Stimulated activated CD4-positive, alpha-beta T cell treated with anti-CD3 and anti-CD28 coated beads, Interleukin-4, amount 100 ng/mL, for 4 hours (primary cell): ENCODE results near the gene NEK9.

Experiments used
- DNase-seq, 2 experiments: peaks; one replicate each; pipeline ENCODE4 v3.0.0-alpha.2; 2020

Gene NEK9

DNA sequence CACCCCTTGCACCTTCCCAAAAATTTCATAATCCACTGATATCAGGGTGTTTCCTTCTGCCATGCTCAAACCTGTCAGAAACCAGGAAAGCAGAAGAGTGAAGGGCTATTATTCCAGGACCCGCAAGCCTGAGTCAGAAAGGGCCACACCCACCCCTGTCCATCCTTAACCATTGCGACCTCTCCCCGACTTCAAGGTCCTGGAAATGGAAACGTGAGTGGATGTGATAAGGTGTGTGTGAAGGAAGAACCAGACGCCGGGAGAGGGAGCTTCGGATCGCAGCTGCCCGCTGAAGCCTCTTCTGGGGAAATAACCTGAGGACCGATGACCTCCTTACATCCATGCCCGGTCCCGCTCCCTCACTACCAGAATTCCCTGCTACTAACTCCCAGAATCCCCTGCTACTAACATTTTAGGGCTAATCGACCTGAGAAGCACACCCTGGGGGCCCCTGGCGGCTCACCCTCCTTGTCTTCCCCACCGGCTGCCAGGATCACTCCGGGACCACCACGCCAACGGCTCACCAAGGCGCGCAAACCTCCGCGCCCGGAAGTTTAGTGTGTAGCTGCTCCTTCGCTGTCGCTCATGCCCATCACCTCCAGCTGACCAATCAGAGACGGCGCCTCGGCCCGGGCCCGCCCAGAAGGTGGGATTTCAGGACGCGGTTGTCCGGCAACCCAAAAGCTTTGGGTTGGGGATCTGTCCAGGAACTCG, 63.2 kb downstream of the NEK9 start, which contains the start of gene ACYP1:
TSS of gene ACYP1 (minus strand) at position 534 of the 714 bp plus-strand sequence. CDS start at position 63, 471 bp downstream.
- peak; percentile 85 to 91 for DNase-seq

DNA sequence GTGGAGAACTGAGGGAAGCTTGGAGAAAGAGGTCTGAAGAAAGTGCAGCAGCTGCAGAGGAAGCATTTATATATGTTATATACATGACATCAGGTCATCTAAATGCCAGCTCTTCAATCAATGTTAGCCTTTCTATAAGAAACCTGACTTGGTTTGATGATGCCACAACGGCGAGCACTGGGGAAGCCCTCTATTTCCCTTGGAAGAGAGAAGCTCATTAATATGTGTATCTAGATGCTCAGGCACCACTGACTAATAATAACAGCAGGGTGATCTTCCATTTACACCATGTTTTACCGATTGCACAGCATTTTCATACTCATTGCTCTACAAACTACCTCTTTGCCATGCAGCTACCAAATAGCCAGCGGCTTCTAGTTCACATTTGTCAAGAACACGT, 63.8 kb downstream of the NEK9 start:
- DNase-seq, result no peak

DNA sequence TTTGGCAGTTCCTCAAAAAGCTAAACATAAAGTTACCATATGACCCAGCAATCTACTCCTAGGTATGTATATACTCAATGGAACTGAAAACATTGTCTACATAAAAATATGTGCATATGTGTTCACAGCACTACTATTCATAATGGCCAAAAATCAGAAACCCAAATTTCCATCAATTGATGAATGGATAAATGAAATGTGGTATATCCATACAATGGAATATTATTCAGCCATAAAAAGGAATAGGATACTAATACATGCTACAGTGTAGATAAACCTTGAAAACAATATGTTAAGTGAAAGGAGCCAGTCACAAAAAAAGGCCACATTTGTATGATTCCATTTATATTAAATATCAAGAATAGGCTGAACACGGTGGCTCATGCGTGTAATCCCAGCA, 66.4 kb downstream of the NEK9 start:
- DNase-seq, result no peak

DNA sequence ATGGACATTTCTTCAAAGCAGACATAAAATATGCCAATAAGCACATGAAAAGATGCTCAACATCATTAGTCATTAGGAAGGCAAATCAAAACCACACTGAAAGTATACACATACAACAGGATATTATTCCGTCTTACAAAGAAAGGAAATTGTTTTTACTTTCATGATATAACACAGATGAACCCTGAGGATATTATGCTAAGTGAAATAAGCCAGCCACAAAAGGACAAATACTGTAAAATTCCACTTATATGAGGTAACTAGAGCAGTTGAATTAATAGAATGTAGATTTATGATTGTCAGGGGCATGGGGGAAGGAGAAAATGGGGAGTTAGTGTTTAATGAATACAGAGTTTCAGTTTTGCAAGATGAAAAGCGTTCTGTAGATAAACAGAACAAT, 67.2 kb downstream of the NEK9 start:
- no peak for DNase-seq

DNA sequence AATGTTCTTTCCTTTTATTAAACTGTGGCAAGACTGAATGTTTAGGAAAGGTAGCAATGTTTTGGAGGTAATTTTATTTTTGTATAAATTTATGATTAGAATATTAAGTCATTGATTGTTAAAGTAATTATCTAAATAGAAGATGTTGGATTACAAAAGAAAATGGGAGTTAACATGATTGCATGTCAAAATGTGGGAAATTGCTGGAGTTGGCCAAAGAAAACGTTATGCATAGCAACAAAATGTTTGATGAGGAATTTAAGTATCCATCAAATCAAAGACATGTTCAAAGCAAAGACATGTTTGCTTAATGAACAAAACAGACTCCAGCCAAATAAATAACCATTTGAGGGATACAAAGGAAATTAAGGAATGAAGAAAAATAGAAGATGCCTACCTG, 72.4 kb downstream of the NEK9 start:
- DNase-seq, result no peak

DNA sequence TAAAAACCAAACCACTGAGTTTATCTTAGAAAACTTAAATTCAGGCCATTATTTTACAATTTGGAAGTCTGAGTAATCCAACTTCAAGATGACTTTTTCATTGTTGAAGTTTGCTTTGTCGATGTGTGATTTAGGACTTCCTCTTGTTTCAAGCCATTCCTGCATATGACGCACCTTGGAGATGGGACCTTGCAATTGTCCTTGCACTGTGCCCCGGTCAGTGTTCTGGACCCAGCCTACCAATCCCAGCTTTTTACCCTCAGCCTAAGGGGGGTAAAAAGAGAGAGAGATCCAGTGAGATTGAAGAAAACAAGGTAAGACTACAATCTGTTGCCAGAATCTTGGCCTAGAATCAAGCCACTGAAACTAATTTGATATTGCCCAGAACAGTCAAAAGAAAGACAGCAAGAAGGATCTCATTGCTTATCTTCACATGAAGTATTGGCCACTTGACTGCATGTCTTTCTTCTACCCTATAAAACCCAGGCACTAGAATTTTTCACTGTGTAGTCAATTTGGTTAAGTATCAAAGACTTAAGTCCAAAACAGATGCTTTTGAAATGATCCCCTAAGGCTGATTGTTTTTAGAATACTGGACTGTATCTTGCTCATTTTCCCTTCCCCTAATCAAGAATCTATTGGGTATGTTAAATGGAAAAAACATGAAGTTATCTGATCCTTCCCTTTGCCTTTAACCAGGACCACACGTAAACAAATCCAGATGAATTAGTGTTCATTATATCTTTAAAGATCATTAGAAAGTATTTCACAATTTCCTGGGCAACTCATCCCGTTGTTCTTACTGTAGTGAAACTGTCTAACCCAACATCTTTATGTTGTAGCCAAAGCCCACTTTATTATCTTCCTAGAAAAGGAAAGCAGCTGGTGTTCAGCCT, 73.2 kb downstream of the NEK9 start:
- no peak for DNase-seq

DNA sequence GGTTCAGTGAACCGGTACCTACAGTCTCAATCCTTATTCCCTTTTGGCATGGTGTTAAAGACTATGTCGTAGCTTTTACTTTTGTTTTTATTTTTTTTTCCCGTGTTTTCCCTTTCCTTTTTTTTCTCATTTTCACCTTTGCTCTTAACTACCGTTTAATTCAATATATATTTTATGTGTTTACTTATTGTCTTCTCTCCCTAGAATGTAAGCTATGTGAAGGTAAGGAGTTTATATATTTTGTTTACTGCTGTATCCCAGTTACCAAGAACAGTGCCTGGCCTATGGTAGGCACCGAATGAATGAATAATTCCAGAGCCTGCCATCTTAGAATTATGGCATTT, 75.3 kb downstream of the NEK9 start:
- DNase-seq, result no peak

DNA sequence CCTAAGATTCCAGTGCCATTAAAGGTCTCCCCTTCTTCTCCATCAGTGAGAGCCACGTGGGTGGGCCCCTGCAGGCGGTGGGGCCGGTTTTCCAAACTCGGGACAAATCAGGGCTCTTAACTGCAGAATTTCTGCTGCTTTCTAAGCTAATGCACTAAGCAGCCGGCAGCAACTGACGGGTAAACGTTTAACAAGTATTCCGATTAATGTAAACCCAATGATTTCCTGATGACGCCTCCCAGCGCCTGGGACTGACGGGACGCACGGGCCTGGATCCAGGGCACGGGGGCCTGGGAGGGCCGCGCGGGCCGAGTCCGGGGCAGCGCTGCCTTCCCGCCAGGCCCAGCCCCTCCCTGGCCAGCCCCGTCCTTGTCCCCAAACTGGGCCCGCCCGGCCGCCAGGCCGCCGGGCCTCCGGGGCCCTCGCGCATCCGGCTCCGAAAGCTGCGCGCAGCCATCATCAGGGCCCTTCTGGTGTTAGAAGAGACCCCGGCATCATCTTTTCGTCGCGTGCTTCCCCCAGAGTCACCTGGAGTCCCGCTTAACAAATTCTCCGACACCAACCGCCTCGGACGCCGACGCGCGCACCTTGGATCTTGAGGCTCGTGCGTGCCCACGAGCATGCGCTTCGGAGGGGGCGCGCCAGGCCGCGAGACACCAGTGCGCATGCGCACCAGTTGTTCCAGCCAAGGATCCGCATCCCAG, 75.8 kb downstream of the NEK9 start, which contains the start of gene MLH3:
TSS of gene MLH3 (minus strand) at position 616 of the 704 bp plus-strand sequence. CDS start 1,812 bp downstream, outside the sequence.
- DNase-seq, result peak; percentile 76 to 78

DNA sequence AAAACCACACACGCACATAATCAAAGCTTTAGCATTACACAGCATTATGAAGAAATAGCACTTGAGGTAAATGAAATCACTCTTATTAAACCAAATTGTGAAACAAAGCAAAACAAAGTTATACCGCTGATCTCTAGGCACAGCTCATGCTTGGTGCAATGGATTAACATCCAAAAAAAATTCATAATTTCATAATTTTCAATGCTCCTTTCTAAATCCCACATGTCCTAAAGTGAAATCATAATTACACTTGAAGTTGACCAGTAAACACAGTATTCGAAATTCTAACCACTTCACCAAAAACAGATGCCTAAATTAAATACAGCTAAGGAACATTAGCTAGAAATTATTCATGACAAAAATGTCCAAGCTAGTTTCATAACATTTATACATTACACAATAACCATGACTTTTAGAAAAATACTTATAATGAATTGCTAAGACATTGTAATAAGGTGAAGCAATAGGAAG, 77.1 kb downstream of the NEK9 start:
- DNase-seq, result no peak

DNA sequence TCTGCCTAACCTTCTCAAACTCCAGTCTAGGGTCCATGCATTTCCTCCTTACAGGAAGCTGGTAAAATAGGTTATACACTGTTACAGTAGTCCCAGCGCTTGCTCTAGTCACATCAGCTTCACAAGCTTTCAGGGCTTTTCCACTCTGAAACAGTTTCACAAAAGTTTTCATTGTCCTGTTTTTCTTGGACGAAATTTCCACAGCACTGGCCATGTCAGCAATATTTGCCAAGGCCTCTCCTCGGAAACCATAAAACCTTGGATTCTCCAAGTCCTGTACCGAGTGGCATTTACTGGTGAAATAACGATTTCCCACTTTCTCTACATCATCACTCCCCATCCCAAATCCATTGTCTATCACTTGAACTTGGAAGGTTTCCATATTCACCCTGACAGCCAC, 77.7 kb downstream of the NEK9 start:
- DNase-seq, result no peak

DNA sequence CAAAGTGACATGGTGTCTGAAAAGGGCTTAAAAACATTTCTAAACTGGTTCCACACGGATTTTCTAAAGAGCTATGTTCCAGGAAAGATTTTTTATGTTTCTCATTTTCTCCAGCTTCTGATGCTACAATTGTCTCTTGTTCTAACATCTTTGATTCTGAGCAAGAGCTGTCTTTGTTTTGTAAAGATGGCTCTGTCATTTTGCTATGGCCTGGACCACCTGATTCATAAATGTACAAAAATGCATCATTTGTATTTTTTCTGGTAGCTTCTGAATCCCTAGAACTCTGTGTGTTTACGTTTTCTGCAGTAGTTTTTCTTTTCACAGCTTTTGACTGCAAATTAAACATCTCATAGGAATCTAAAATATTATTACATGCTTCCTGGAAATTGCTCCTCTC, 78.7 kb downstream of the NEK9 start:
- DNase-seq, result no peak

DNA sequence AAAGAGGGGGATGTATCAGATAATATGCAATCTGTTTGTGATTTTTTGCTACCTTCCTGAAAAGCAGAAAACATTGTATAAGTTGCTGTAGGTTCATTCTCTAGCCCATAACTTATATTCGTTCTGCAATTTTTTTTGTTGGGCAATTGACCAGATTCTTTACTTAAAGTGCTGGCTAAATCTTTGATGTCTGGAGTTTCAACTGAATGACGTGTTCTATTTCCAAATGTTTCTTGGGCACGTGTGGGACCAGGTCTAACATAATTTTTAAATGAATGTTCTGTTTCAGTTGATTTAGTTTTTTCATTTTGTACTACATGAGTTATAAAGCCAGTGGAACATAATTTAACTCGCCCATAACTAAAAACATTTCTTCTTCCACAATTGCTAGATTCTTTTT, 79.3 kb downstream of the NEK9 start:
- DNase-seq, result no peak

DNA sequence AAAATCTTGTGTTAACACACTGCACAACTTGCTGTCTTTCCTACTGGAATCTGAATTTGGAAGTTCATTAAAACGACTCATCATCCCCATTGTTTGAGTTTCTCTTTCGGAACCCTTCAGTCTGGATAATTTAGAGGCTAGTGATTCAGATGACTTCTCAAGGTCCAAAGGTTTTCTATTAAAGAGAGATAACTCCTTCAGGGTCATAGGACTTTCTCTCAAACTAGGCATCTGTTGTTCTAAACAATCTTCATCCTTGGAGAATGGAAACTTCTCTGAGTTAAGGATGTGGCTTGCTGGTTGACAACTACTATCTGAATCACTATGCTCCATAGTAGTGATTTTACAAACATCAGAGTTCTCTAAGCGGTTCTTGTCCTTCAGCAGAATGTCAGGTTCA, 79.9 kb downstream of the NEK9 start:
- DNase-seq, result no peak

DNA sequence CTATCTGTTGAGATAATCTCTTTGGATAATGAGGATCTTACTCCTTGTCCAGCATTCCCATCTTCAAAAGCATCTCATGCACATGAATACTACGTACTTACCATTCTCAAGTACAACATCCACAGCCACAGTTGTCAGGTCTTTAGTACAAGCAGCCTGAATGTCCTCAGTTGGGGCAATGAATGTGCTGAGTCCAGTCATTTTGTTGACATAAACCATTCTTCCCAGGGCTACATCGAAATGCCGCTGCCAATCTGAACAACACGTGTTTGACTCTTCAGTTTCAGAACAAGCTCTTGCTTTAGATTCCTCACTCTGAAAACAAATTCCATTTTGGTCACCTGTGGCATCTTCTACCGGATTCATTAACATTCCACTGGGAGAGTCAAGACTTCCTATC, 80.6 kb downstream of the NEK9 start:
- no peak for DNase-seq

DNA sequence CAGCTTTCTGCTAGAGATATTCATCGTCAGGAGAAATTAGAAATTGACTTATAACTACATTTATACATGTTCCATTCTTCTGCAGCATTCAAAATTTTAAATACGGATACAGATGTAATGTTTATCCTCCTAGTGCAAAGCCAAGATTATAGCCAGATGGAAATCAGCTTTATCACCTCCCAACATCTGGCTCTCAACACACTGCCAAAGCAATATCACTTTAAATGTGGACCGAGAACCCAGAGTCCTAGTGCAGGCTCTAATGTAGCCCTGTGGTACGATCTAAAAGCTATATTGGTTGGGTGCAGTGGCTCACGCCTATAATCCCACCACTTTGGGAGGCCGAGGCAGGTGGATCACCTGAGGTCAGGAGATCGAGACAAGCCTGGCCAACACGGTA, 82.1 kb downstream of the NEK9 start:
- DNase-seq, result no peak

DNA sequence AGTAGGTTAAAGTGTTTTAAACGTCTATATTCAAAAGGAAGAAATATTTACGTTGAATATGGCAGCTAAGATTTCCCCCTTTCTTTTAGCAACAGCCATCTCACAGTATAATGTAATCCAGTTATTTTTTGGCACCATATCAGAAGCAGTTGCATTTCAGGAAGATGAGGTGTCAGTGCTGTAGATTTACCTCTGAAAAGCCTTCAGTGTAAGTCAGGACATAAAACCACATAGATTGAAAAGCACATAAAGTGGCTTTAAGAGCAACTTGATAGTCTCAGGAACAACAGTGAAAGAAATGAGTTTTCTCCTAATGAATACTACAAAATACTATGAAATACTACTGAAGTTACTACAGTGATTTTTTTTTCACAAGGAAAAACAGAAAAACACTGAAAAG, 82.5 kb downstream of the NEK9 start:
- no peak for DNase-seq

DNA sequence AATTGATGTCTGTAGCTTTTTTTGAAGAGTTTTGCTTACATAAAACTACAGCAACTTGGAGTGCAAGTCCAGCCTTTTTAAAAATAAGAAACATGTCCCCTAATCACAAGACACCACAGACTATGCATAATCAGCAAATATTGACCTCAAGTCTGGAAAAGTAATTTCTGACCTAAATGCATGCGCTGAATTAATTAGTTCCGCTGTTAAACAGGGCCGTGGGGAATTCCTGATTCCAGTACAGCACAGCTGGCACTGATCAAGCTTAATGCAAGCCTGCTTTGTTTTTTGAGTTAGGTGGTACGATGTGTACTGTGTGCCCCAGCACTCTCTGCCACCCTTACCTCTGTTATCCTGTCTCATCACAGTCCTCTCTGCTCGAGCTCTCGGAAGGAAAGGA, 84.8 kb downstream of the NEK9 start:
- no peak for DNase-seq

DNA sequence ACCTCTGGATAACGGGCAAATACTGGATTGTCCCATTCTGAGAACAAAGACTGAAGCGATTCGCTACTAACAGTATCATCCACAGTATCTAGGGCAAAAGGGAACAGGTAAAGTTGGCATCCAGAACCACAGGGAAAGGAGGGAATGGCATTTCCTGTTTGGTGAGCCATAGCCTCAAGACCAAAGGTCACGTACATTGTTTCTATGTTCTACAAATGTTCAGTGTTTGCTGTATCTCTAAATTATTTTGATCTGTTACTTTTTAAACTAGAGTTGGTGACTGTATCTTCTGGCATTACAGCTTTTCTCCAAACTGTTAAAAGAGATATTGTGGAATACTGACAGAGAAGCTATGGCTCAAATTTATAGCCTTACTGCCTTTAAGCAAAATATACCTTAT, 85.2 kb downstream of the NEK9 start:
- no peak for DNase-seq

DNA sequence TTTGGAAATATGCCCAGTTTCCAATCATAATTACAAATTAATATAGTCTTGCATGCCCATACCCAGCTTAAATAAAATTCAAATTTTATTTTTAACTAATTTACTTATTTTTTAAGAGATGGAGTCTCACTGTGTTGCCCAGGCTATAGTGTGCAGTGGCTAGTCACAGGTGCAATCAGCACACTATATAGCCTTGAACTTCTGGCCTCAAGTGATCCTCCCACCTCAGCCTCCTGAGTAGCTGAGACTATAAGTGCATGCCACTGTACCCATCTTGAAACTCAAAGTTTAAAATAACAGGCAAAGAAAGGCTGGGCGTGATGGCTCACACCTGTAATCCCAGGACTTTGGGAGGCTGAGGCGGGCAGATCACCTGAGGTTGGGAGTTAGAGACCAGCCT, 85.9 kb downstream of the NEK9 start:
- DNase-seq, result no peak

DNA sequence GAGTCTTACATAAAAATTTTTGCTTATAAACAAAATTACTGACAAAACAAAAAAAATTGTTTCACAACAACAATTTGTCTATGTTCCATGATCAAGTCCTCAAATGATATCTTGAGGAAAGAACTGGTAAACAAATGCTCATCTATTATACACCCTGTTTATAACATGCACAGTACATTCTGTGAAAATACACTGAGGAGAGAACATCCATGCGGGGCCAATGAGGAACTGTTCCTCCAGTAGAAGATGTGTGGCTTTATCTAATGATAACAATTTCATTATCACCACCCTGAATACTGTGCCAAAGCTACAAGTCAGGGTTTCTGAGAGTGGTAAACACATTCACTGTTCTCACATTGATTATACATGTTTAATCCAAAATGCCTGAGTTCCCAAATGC, 86.3 kb downstream of the NEK9 start:
- no peak for DNase-seq

DNA sequence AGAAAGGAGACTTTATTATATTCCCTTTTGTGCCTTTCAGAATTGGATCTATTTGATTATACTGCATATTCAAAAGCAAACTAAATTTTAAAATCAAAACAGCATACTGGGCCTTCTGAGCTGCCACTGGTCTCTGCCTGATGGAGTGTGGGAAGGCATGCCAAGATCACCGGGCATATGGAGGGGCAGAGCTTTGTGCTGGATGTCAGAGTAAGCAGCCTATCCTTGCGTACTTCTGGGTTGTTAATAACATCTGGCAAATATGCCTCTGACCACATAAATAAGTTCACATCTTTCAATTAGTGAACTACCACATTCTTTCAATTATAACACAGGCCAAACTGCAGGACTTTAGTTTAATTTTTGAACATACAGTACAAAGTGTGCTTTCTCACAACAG, 93.9 kb downstream of the NEK9 start:
- DNase-seq, result no peak

DNA sequence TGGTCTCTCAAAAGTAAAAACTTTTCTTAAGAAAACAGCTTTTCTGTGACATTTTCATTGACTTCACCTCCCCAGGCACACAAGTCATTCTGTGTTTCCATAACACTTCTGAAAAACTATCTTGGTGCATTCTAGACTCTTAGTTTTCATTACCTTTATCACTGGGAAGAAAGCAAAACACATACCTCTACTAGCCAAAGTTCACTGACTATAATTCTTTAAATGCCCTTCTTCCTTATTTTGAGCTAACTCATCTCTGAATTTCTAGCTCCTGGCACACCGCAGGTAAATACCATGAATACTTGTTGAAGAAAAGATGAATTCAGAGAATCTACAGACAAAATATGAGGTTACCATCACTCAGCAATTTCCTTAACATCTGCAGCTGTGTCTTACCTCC, 96.7 kb downstream of the NEK9 start:
- DNase-seq, result no peak
